ENCODE data around the gene AKAP8.

DNA sequence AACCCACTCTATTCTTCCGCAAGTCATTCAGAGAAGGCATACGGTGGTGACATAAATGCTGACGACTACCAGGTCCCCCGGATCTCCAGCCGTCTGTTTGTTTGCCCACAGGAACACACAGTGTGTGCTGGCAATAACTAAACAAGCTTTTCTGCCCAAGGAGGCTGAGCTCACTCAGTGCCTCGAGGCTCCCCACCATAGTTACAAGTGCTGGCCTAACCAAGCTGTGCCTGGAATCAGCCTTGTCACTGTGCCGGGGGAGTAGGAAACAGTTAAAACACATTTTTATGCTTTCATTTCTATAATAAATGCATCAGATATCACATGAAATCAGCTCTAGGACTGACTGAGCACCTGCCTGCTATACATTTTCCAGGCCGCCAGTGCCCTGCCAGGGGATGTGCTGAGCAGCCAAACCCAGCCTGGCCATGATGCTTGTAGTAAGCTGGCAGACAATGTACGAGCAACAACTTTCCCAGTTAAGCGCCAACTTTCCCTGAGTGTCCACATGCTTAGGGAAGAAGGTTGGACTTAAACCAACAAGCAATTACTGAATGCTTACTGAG is 75.4 kb downstream of the AKAP8 start:
- TF ChIP-seq CTCF (conservative IDR thresholded peaks at IDR 0.05; ENCODE audit: low read depth in 2 of 2) = no peak
- no peak for TF ChIP-seq REST (IDR thresholded peaks at IDR 0.05; ENCODE audit: unreplicated experiment)
- no peak for TF ChIP-seq JUNB (IDR thresholded peaks at IDR 0.05; ENCODE audit: unreplicated experiment)
- TF ChIP-seq CREB1 (CRISPR knock-in tag; IDR thresholded peaks at IDR 0.05; ENCODE audit: low read depth) = no peak
- TF ChIP-seq POLR2AphosphoS5 (IDR thresholded peaks at IDR 0.05; ENCODE audit: low read depth) = no peak
- TF ChIP-seq EZH2 (IDR thresholded peaks at IDR 0.05; ENCODE audit: low read depth, unreplicated experiment) = no peak
- no peak for TF ChIP-seq NANOG (IDR thresholded peaks at IDR 0.05; ENCODE audit: borderline replicate concordance)
- TF ChIP-seq EZH2phosphoT487 (IDR thresholded peaks at IDR 0.05; ENCODE audit: unreplicated experiment) = no peak
- no peak for TF ChIP-seq ETS1 (IDR thresholded peaks at IDR 0.05)
- no peak for TF ChIP-seq ZNF331 (CRISPR knock-in tag; IDR thresholded peaks at IDR 0.05; ENCODE audit: low read depth)
- no peak for TF ChIP-seq ZNF462 (CRISPR knock-in tag; IDR thresholded peaks at IDR 0.05)
- TF ChIP-seq STAT1 (IDR thresholded peaks at IDR 0.05; ENCODE audit: unreplicated experiment) = no peak
- no peak for TF ChIP-seq ZNF114 (CRISPR knock-in tag; IDR thresholded peaks at IDR 0.05)

All from GM23338 (cell line).